Fibroblast of lung (primary cell): ENCODE measurements around the gene LDAH. TPM values are rescaled to one million over a fixed set of nuclear protein-coding genes. Genes with fewer than 3 reads are reported as not detected.

ENCODE experiments used
- DNase-seq, 2 donors: peaks; one replicate each; pipeline versions ENCODE4 v3.0.0 to v3.0.0-alpha.2; 2010; ENCODE audit warnings: low read depth in 2 of 2
- H2AFZ ChIP-seq: 2 replicates; pipeline ENCODE4 v1.5.1; 2012; ENCODE audit warnings: low read length, control low read depth, inconsistent platforms
- H3K27ac ChIP-seq: 2 replicates; pipeline ENCODE4 v1.5.1; 2011; ENCODE audit warnings: low read length, control low read depth; ENCODE audit not compliant: insufficient read depth
- H3K27me3 ChIP-seq: 2 replicates; pipeline ENCODE4 v1.5.1; 2011; ENCODE audit warnings: mild to moderate bottlenecking, low read length; ENCODE audit not compliant: control insufficient read depth, insufficient read depth
- H3K36me3 ChIP-seq: 2 replicates; pipeline ENCODE4 v1.5.1; 2011; ENCODE audit warnings: low read length; ENCODE audit not compliant: control insufficient read depth, insufficient read depth
- H3K4me1 ChIP-seq: 2 replicates; pipeline ENCODE4 v1.5.1; 2011; ENCODE audit warnings: low read length; ENCODE audit not compliant: control insufficient read depth, insufficient read depth; ENCODE audit errors: extremely low read depth
- H3K4me2 ChIP-seq: 2 replicates; pipeline ENCODE4 v1.5.1; 2011; ENCODE audit warnings: low read length, control low read depth; ENCODE audit not compliant: insufficient read depth; ENCODE audit errors: extremely low read depth
- H3K4me3 ChIP-seq, 4 experiments: fragments of 200-600 bp in 1 of 4; sonication (generic) in 1 of 4; replicated peaks in 1 of 4; 2 replicates each; pipeline ENCODE4 v1.5.1; 2011 to 2016; ENCODE audit warnings: low read length in 4 of 4, low read depth in 3 of 4, mild to moderate bottlenecking in 3 of 4, control low read depth in 2 of 4, inconsistent platforms in 1 of 4, mixed read lengths in 1 of 4; ENCODE audit not compliant: insufficient read depth in 1 of 4; ENCODE audit errors: control extremely low read depth in 1 of 4
- H3K79me2 ChIP-seq: 2 replicates; pipeline ENCODE4 v1.5.1; 2012; ENCODE audit warnings: mild to moderate bottlenecking, low read length, inconsistent platforms; ENCODE audit not compliant: control insufficient read depth, insufficient read depth
- H3K9ac ChIP-seq: 2 replicates; pipeline ENCODE4 v1.5.1; 2011; ENCODE audit warnings: mild to moderate bottlenecking, low read length, control low read depth; ENCODE audit not compliant: insufficient read depth
- H3K9me3 ChIP-seq: 2 replicates; pipeline ENCODE4 v1.5.1; 2012; ENCODE audit warnings: low read depth, low read length; ENCODE audit not compliant: control insufficient read depth, insufficient read depth
- H4K20me1 ChIP-seq: 2 replicates; pipeline ENCODE4 v1.5.1; 2011; ENCODE audit warnings: low read length; ENCODE audit not compliant: control insufficient read depth, insufficient read depth; ENCODE audit errors: extremely low read depth
- EZH2 ChIP-seq: IDR thresholded peaks from 2 replicates; pipeline ENCODE4 v1.5.1; 2012; ENCODE audit warnings: low read length, control low read depth, mild to moderate bottlenecking; ENCODE audit errors: missing control alignments
- polyA plus RNA-seq, 2 donors: library from polyadenylated mRNA; depleted of rRNA in 1 of 2; stranded (reverse) in 1 of 2; unstranded in 1 of 2; fragments of >200 nt; gene quantifications; 2 replicates each; pipeline ENCODE4 v1.2.1, GENCODE V29; 2011 to 2012; ENCODE audit warnings: missing spikeins in 1 of 2
- total RNA-seq: library from RNA; depleted of rRNA; stranded (reverse); fragments of >200 nt; gene quantifications from 2 replicates; pipeline ENCODE4 v1.2.1, GENCODE V29; 2014
- TF ChIP-seq, protein P1 (sequence below), 2 donors: IDR thresholded peaks in 1 of 2; conservative IDR thresholded peaks in 1 of 2; 1 replicate in 1 of 2; 2 replicates in 1 of 2; pipeline ENCODE4 v1.5.1; 2011 to 2012; ENCODE audit warnings: low read length in 2 of 2, control low read depth in 1 of 2, inconsistent platforms in 1 of 2, low read depth in 1 of 2, mild to moderate bottlenecking in 1 of 2

Gene LDAH
- total and polyA plus RNA-seq, 2 donors (not counting 1 experiment from before 2014, with no cell fraction given) = 20.5 to 22.8 TPM

DNA sequence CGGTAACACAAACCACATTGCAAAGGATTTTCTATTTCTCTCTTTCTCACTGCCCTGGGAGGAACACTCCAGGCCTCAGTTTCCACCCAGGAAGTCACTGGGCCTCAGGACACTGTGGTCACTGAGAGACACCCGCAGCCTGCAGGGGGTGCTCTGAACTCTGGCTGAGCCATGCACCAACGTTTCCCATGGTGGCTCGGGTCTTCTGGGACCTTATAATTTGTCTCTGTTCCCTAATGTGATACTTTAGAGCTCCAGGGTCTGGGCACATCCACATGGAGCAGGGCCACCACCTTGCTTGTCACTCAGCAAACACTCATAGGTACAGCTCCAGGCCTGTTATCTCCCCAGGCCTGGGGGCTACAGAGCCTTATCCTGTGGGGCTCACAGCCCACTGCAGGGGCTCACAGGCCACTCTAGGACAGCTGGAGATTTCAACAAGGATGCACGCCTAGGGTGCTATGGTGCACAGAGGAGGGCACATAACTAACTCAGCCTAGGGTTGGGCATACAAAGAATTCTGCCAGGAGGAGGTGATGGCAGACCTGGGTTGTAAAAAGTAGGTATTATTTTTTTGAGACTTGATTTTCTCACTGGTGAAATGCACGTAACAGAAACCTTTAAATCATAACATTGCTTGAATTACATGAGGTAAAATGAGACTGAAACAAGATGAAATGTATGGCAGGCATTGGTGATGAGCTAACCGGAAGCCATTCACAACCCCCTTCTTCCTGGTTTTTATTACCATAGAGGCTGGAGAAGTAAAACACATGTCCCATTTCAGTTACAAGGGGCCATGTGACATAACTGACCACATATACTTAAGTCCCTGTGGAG, 169.0 kb downstream of the LDAH start:
- Histone ChIP-seq H3K4me3 (no peak overlapping the region), H3K27ac (no peak overlapping the region), H3K79me2 (peaks cover 14% of the 10 kb centered on the region), H3K9me3 (no peaks in the 10 kb centered on the region), H3K27me3 (peaks cover 18% of the 10 kb centered on the region), H3K4me1 (peaks cover 9% of the 10 kb centered on the region), H3K9ac (no peak overlapping the region), H3K4me2 (no peak overlapping the region), H3K36me3 (no peaks in the 10 kb centered on the region), H4K20me1 (no peaks in the 10 kb centered on the region), H2AFZ (no peak overlapping the region)
- TF ChIP-seq EZH2 = no peak
- TF ChIP-seq, protein P1, sequence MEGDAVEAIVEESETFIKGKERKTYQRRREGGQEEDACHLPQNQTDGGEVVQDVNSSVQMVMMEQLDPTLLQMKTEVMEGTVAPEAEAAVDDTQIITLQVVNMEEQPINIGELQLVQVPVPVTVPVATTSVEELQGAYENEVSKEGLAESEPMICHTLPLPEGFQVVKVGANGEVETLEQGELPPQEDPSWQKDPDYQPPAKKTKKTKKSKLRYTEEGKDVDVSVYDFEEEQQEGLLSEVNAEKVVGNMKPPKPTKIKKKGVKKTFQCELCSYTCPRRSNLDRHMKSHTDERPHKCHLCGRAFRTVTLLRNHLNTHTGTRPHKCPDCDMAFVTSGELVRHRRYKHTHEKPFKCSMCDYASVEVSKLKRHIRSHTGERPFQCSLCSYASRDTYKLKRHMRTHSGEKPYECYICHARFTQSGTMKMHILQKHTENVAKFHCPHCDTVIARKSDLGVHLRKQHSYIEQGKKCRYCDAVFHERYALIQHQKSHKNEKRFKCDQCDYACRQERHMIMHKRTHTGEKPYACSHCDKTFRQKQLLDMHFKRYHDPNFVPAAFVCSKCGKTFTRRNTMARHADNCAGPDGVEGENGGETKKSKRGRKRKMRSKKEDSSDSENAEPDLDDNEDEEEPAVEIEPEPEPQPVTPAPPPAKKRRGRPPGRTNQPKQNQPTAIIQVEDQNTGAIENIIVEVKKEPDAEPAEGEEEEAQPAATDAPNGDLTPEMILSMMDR (conservative IDR thresholded peaks at IDR 0.05 in 1 of 2, IDR thresholded peaks at IDR 0.05 in 1 of 2; ENCODE audit: low read depth in 1 of 2, low read length in 2 of 2) = no peak
- DNase-seq = no peak

DNA sequence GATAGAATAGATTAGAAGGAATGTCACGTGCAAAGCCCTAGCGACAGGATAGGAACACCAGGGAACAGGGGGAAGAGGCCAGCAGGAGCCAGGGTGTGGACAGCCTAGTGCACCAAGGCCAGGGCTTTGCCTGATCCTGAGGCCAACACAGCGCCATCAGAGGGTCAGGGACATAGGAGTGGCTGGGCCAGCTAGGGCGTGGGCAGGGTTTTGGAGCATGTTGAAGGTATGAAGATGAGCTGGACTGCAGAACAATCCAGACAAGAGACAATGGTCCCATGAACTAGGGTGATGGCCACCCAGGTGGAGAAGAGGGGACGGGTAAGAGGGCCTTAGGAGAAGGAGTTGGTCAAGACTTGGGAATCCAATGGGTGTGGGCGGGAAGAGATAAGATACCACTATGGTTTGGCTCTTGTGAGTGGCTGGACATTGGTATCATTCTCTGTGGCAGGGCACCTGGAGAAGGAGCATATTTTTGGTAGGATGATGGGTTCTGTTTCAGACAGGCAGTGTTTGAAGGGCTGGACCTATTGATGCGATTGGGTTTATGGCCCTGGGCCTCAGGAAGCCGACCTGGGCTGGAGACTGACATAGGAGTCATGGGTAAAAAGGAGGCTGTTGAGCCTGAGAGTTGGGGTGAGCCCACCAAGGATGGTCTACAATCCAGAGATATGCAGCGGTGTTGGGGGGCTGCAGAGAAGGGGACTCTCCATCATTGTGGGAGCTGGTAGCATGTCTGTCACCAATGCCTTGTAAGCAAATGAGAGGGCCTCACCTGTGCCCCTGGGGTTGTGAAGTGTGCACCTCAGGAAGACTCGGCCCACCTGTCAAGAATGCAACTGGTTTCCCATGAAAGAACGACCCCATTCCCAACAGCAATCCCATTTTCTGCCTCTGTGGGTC, 170.0 kb downstream of the LDAH start:
- Histone ChIP-seq H2AFZ (no peak overlapping the region), H3K27me3 (peaks cover 17% of the 10 kb centered on the region), H4K20me1 (no peaks in the 10 kb centered on the region), H3K4me2 (no peak overlapping the region), H3K9ac (no peak overlapping the region), H3K9me3 (no peaks in the 10 kb centered on the region), H3K4me3 (no peak overlapping the region), H3K27ac (no peak overlapping the region), H3K36me3 (no peaks in the 10 kb centered on the region), H3K4me1 (peaks cover 9% of the 10 kb centered on the region), H3K79me2 (peaks cover 19% of the 10 kb centered on the region)
- no peak for TF ChIP-seq EZH2
- TF ChIP-seq, protein P1 (conservative IDR thresholded peaks at IDR 0.05 in 1 of 2, IDR thresholded peaks at IDR 0.05 in 1 of 2; ENCODE audit: low read depth in 1 of 2, low read length in 2 of 2) = no peak
- no peak for DNase-seq

DNA sequence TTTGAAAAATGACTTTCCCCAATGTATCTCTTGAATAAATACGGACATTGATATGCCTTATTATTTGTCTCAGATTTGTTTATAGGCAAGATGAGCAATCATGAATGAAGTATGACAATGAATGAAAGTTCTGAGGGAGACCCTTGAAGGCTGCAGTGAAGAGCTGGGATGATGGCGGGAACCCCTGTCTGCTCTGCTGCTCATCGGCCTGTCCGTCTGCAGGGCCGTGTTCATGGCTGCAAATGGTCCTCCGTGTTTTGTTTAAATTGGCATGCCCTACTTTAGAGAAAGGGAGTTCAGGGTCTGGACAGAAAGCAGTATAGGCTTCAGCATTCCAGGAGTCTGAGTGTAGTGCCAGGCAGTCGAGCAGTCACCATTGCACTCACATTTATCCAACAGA, 170.8 kb downstream of the LDAH start:
- DNase-seq = no peak
- H3K9me3 ChIP-seq = no peaks in the 10 kb centered on the region
- no peaks in the 10 kb centered on the region for H4K20me1 ChIP-seq
- no peak overlapping the region for H2AFZ ChIP-seq
- no peak overlapping the region for H3K4me3 ChIP-seq
- peaks cover 9% of the 10 kb centered on the region for H3K4me1 ChIP-seq
- TF ChIP-seq, protein P1 (conservative IDR thresholded peaks at IDR 0.05 in 1 of 2, IDR thresholded peaks at IDR 0.05 in 1 of 2; ENCODE audit: low read depth in 1 of 2, low read length in 2 of 2) = no peak
- TF ChIP-seq EZH2 = no peak
- H3K4me2 ChIP-seq = no peak overlapping the region
- no peak overlapping the region for H3K9ac ChIP-seq
- H3K27ac ChIP-seq = no peak overlapping the region
- peaks cover 14% of the 10 kb centered on the region for H3K27me3 ChIP-seq
- peaks cover 23% of the 10 kb centered on the region for H3K79me2 ChIP-seq
- H3K36me3 ChIP-seq = no peaks in the 10 kb centered on the region
